Left lung (tissue), 10 donors: Measurements from ENCODE around the gene PSTPIP2. TPM values are rescaled to one million over a fixed set of nuclear protein-coding genes. Genes with fewer than 3 reads are reported as not detected.

Experiments used
- ATAC-seq: fragments of 200-7000 bp; cut with Tn5 transposase; one replicate; pipeline ENCODE4 v1.9.1; 2020; ENCODE audit warnings: moderate library complexity
- DNase-seq, 4 donors: peaks; one replicate each; pipeline ENCODE4 v3.0.0-alpha.2; 2013 to 2020
- H3K27ac ChIP-seq, 2 donors: fragments of 200-600 bp; sonication (generic) in 1 of 2; one replicate each; pipeline versions ENCODE4 v1.5.0 to v1.8.0; 2020 to 2021
- H3K27me3 ChIP-seq, 2 donors: fragments of 200-600 bp; sonication (generic) in 1 of 2; one replicate each; pipeline versions ENCODE4 v1.5.0 to v1.8.0; 2020 to 2021
- H3K36me3 ChIP-seq, 2 donors: fragments of 200-600 bp; sonication (generic) in 1 of 2; one replicate each; pipeline versions ENCODE4 v1.5.0 to v1.8.0; 2020 to 2021
- H3K4me1 ChIP-seq, 2 donors: fragments of 200-600 bp; one replicate each; pipeline ENCODE4 v1.8.0; 2021
- H3K4me3 ChIP-seq, 2 donors: fragments of 200-600 bp; sonication (generic) in 1 of 2; one replicate each; pipeline versions ENCODE4 v1.5.0 to v1.8.0; 2020 to 2021; ENCODE audit warnings: mild to moderate bottlenecking in 1 of 2
- H3K9me3 ChIP-seq, 2 donors: fragments of 200-600 bp; sonication (generic) in 1 of 2; one replicate each; pipeline versions ENCODE4 v1.5.0 to v1.8.0; 2020 to 2021
- intact Hi-C, 2 donors: fragments of 100-400 bp; cut with DNase I; formaldehyde crosslinking; loops; one replicate each; pipeline versions ENCODE4 v1.11.2 to v1.14.2; 2022
- polyA plus RNA-seq, 6 donors: library from polyadenylated mRNA; unstranded; fragments of 120-200 nt; gene quantifications; one replicate each; pipeline ENCODE4 v1.2.1, GENCODE V29; 2013; ENCODE audit not compliant: insufficient read length in 6 of 6
- total RNA-seq, 2 donors: library from RNA; stranded (reverse); fragmentation: NEBNext Ultra II Directional; extraction: Animal tissue kit (Norgen Biotek cat#: 25700); gene quantifications; one replicate each; pipeline ENCODE4 v1.2.1, GENCODE V29; 2021
- TF ChIP-seq, protein P1 (sequence below), 2 donors: fragments of 200-600 bp; sonication (generic) in 1 of 2; IDR thresholded peaks; one replicate each; pipeline versions ENCODE4 v1.5.0 to v1.8.0; 2021; ENCODE audit warnings: antibody characterized with exemption in 2 of 2
- donor health status: DM: no; HTN: yes; CAD: no.
- donor health status: DM: no; HTN: no; CAD: no.

PSTPIP2 gene
- total and polyA plus RNA-seq, 8 donors = 5.2 to 21.8 (median 7.6) TPM

DNA sequence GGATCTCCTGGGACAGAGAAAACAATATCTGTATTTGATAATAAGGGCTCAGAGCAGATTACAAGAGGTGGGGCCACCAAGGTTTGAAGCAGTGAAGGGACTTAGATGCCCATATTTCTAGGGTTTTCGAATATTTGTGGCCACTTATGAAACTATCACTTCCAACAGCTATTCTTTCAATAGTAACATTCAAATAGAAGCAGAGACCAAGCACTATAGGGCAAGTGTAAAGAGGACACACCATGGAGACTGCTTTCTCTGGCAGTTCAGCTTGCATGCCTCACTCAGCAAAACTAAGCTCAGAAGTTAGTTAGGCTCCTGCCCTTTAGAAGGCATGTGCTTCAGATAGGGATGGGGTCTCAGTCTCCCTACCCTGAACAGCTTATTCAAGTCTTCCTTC, 10.3 kb downstream of the PSTPIP2 start:
- DNase-seq = no peak

DNA sequence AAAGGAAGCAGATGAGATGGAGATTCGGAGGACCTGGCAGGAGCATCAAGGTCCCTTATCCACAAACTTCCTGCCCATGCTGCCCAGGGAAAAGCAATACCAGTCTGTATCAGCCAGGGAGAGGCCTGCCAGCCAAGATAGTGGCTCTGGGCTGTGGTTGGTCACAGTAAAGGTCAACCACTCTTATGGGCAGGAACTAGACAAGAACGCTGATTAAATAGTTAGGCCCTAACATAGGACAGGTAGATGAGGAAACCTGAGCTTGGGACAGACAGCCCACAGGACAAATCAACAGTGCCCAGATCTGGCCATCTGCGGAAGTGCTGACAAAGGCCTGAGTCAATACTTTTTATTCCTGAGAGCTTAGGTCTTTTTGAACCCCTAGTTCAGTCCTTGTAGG, 10.7 kb downstream of the PSTPIP2 start:
- intact Hi-C loops = no loop called here
- no peak overlapping the region for H3K27ac ChIP-seq
- no peak for ATAC-seq

More for the DNA sequence above, 10.3 kb downstream of the PSTPIP2 start:
- intact Hi-C loops = no loop called here
- Histone ChIP-seq H3K9me3 (no peaks in the 10 kb centered on the region), H3K4me3 (no peak overlapping the region), H3K27me3 (no peaks in the 10 kb centered on the region), H3K4me1 (peaks cover 0 to 10% of the 10 kb centered on the region in 2 donors), H3K36me3 (no peaks in the 10 kb centered on the region), H3K27ac (no peak overlapping the region)
- TF ChIP-seq, protein P1, sequence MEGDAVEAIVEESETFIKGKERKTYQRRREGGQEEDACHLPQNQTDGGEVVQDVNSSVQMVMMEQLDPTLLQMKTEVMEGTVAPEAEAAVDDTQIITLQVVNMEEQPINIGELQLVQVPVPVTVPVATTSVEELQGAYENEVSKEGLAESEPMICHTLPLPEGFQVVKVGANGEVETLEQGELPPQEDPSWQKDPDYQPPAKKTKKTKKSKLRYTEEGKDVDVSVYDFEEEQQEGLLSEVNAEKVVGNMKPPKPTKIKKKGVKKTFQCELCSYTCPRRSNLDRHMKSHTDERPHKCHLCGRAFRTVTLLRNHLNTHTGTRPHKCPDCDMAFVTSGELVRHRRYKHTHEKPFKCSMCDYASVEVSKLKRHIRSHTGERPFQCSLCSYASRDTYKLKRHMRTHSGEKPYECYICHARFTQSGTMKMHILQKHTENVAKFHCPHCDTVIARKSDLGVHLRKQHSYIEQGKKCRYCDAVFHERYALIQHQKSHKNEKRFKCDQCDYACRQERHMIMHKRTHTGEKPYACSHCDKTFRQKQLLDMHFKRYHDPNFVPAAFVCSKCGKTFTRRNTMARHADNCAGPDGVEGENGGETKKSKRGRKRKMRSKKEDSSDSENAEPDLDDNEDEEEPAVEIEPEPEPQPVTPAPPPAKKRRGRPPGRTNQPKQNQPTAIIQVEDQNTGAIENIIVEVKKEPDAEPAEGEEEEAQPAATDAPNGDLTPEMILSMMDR (IDR thresholded peaks at IDR 0.05) = no peak
- ATAC-seq = no peak

DNA sequence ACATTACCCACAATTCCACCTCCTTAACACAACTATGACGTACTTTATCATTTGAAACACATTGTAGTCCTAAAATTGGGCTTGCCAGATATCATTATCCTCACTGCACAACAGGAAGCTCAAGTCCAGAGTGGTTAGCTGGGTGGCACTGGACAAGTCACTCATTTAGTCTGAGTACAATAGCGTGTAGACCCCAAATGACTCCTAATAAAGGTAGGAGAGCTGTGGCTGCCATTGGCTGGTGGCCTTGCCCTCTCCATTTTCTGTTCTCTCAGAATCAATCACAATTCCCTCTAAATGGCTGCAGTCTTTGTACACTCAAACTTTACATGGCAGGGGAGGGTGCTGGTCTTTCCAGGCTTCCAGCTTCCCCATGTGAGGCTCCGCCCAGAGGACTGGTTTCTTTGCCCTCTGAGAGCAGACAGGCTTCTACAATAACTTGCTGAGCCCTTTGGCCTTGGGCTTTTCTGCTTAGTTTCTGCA, 11.7 kb downstream of the PSTPIP2 start:
- no peak overlapping the region for H3K27ac ChIP-seq
- no peak for ATAC-seq

More for the DNA sequence above, 10.7 kb downstream of the PSTPIP2 start:
- H3K36me3 ChIP-seq = no peaks in the 10 kb centered on the region
- TF ChIP-seq, protein P1 (IDR thresholded peaks at IDR 0.05) = no peak
- H3K9me3 ChIP-seq = no peaks in the 10 kb centered on the region
- no peak for DNase-seq
- no peaks in the 10 kb centered on the region for H3K27me3 ChIP-seq
- H3K4me3 ChIP-seq = no peak overlapping the region
- H3K4me1 ChIP-seq = peaks cover 0 to 11% of the 10 kb centered on the region in 2 donors

DNA sequence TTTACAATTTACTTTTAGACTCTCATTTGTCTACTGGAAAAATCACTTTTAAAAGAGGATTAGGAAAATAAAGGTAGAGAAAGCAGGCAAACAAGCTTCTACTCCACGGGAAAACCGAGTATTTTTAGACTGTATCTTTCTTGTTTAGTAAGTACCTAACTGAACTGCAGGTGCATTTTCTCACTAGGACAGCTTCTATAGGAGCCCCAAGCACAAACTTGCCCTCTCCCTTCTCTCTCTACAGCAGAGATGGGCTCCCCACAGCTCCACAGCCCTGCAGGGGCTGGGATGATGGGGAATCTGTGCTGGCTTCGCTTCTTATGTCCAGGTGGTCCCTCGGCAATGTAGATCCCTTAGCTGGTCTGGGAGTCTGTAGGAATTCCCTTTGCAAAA, 16.2 kb downstream of the PSTPIP2 start:
- H3K4me1 ChIP-seq = peaks cover 3 to 55% of the 10 kb centered on the region in 2 donors
- no peaks in the 10 kb centered on the region for H3K27me3 ChIP-seq
- intact Hi-C loops = no loop called here
- ATAC-seq = no peak
- TF ChIP-seq, protein P1 (IDR thresholded peaks at IDR 0.05) = no peak
- H3K27ac ChIP-seq = peak overlapping the region in 1 of 2 donors; percentile 40
- no peak for DNase-seq
- no peaks in the 10 kb centered on the region for H3K36me3 ChIP-seq
- no peak overlapping the region for H3K4me3 ChIP-seq
- no peaks in the 10 kb centered on the region for H3K9me3 ChIP-seq

More for the DNA sequence above, 11.7 kb downstream of the PSTPIP2 start:
- no peak overlapping the region for H3K4me3 ChIP-seq
- no peaks in the 10 kb centered on the region for H3K27me3 ChIP-seq
- TF ChIP-seq, protein P1 (IDR thresholded peaks at IDR 0.05) = no peak
- H3K9me3 ChIP-seq = no peaks in the 10 kb centered on the region
- peaks cover 0 to 21% of the 10 kb centered on the region in 2 donors for H3K4me1 ChIP-seq
- DNase-seq = no peak
- intact Hi-C loops = no loop called here
- no peaks in the 10 kb centered on the region for H3K36me3 ChIP-seq

DNA sequence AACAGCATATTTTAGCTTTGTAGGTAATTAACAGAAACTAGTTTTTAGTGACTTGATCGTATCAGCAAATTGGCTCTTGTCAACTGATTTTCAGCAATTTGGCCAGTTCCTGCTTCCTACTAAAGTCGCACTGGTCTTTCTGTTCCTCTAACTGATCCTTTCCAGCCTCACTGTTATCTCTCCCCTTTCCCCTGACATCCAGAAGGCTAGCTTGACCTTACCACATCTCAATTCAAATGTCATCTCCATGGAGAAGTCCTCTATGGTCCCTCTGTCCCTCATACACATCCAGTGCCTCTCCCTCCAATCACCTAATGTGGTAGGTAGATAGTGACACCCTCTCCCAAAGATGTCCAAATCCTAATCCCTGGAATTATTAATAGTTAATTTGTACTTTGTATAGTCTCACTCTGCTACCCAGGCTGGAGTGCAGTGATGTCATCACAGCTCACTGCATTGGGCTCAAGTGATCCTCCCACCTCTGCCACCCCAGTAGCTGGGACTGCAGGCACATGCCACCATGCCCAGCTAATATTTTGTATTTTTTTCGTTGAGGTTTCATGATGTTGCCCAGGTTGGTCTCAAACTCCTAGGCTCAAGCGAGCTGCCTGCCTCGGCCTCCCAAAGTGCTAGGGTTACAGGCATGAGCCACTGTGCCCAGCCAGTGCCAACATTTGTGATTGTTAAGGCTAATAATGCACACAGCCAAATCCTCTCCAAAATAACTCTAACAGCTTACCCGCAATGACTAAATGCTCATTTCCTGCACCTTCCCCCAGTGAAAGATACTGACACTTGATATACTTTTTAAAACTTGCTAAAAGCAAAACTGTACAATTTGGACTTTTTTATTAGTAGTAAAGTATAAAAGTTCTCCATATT, 16.9 kb downstream of the PSTPIP2 start:
- H3K9me3 ChIP-seq = no peaks in the 10 kb centered on the region
- peak overlapping the region in 1 of 2 donors; percentile 40 for H3K27ac ChIP-seq
- DNase-seq = no peak
- no peaks in the 10 kb centered on the region for H3K27me3 ChIP-seq
- TF ChIP-seq, protein P1 (IDR thresholded peaks at IDR 0.05) = no peak
- H3K4me1 ChIP-seq = peaks cover 3 to 60% of the 10 kb centered on the region in 2 donors
- no peak for ATAC-seq
- intact Hi-C loops = no loop called here
- H3K4me3 ChIP-seq = no peak overlapping the region
- no peaks in the 10 kb centered on the region for H3K36me3 ChIP-seq
